ENCODE results near the gene MSANTD1.

MSANTD1 gene

DNA sequence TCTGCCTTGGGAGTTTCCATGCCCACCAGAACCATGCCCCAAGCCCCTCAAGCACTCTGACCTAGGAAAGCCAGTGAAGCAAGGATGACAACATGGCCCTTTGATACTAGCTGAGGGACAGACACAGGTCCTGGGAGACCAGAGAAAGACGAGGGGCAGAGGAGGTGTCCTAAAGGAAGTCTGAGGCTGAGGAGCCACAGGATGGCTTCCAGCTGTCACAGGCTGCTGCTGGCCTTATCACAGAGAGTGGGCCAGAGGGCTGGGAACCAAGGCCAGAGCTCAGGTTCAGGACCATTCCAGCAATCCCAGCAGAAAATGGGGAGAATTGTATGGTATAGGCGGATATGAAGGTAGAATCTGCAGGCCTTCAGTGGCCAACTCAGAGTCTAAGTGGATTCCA lies 31.7 kb upstream of the MSANTD1 start:
- DNase-seq (ENCODE audit: low spot score) = no peak

DNA sequence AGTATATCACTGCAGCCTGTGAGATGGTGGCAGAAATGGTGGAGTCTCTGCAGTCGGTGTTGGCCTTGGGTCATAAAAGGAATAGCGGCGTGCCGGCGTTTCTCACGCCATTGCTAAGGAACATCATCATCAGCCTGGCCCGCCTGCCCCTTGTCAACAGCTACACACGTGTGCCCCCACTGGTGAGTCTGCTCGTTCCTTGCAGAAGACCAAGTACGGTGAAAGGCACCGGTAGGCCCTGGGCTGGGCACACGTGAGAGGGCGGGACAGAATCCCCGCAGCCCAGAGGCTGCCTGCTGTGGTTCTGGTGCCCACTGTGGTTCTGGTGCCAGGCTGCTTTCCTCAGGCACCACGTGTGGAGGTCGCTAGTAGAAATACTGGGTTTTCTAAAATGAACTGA lies 31.2 kb upstream of the MSANTD1 start:
- DNase-seq (ENCODE audit: low spot score) = no peak

DNA sequence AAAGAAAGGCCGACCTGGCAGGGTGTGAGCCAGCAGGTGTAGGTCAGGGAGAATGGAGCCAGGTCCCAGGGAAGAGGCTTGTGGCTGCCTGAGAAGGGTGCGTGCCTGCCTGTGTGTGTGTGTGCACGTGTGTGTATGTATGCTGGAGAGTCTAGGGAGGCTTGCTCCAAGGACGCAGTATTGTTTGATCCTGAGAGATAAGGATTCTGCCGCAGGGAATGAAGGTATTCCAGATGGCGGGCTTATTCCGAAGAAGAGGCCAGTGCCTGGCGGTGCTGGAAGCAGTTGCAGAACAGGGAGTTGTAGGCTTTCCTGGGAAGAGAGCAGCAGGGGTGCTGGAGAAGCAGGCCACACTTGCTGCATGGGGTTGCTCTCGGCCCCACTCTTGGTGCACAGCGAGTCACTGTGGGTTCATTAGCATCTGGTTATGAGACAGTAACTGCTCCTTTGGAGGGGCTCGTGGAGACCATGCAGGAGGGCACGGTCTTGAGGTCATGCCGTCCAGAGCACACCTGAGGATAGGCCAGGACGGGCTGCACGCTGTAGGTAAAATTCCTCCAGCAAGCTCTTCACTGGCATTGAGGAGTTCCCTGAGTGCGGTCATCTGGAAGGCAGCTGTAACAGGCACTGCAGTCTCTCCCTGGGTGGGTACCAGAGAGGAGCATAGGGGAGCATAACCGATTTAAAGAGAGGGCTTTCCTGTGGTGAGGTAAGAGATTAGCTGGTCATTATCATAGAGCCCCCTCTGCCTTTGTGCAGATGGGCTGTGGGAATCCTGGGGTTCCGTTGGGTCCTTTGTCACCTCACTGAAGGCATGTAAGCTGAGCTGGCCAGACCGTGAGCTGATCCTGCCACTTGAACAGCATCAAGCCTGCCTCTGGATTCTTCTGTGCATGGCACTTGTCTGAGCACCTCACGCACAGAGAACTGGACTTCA lies 29.9 kb upstream of the MSANTD1 start:
- no peak for DNase-seq (ENCODE audit: low spot score)

DNA sequence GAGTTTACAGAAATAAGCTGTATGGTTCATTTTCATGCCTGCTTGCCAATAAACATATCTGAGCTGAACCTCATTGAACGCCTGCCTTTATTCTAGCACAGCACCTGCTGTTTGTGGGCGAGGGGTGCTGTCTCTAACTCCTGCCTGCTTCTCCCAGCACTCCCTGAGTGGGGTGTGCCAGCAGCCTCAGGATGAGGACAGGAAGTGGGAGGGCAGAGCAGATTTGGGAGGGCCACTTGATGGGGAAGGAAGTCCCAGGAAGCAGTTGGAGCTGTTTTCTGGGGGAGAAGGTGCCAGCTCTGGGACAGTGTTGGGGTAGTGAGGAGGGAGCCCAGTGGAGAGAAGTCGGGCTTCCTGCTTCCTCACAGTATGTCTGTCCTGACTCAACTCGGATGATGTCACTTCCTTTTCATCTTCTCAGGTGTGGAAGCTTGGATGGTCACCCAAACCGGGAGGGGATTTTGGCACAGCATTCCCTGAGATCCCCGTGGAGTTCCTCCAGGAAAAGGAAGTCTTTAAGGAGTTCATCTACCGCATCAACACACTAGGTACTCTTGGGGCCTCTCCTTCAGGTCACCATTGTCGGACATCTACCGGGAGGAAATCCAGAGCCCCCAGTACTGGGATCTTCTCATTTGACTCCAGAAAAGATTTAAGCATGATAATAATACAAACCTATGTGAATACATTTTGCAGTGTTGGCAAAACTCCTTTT lies 29.0 kb upstream of the MSANTD1 start:
- DNase-seq (ENCODE audit: low spot score) = no peak

DNA sequence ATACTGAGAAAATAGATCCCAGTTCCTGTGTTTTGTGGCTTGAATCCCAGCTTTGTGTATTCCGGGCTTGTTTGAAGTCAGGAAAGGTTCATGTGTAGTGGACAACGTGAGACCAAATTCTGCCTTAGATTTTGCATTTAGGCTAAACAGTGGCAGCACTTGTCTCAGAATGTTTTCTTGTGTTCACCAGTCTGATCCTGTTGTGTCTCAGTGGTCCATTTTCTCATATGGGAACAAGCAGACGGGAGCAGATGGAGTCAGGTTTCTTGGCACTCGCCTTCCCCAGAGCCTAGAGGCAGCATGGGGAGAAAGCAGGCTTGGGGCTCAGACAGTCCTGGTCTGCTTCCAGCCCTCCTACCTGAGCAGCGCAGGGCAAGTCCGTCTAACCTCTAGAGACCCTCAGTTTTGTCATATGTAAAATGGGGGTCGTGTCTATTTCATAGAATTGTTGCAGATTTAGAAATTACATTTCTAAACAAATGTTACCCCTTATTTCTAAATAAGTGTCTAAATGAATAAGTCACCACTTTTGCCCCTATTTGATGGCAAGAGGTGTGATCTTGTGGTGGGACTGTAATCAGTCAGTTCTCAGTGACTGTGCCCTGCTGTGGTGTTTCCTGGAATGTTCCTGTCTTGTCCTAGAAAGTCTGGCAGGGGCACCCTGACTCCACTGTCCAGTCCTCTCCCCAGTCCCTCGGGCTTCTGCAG lies 28.3 kb upstream of the MSANTD1 start:
- no peak for DNase-seq (ENCODE audit: low spot score)

DNA sequence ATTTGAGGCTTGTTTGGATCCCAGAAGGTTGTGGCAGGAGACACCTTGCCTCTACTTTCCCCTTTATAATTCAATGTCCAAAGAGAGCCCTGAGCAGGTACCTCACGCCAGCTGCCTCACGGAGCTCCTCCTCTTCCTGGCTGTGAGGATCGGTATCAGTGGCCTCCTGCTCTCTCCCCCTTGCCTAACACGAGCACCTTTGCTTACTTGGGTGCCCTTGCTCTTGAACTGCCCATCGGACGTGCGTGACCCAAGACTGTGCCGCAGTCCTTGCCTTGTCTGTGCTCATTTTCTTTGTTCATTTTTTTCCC lies 27.8 kb upstream of the MSANTD1 start:
- no peak for DNase-seq (ENCODE audit: low spot score)

DNA sequence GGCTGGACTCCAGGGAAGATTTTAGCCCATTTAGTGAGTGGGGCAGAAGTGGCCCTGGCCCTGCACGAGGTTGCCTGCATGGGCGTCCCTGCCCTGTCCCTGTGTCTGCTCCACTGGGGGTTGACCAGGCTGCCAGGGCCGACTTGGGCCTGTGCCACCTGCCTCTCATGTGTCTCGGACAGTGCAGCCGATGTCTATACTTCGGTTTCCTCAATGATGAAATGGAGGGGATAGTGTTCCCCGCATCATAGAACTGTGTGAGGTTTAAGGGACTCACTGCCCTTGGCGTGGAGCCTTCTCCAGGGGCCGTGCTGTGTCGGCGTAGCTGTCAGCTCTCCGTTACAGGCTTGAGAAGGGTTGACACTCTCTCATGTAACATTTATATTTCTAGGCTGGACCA lies 27.0 kb upstream of the MSANTD1 start:
- DNase-seq (ENCODE audit: low spot score) = no peak

DNA sequence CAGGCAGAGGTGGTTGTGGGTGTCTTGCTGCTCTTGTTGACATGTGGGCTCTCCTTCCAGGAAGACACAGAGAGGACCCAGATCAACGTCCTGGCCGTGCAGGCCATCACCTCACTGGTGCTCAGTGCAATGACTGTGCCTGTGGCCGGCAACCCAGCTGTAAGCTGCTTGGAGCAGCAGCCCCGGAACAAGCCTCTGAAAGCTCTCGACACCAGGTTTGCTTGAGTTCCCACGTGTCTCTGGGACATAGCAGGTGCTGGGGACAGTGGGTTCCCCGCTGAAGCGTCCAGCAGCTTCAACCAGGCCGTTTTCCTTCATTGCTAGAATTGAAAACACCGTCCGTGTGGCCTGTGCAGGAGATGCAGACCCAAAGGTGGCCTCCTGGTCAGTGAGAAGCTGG lies 25.6 kb upstream of the MSANTD1 start:
- DNase-seq (ENCODE audit: low spot score) = no peak

DNA sequence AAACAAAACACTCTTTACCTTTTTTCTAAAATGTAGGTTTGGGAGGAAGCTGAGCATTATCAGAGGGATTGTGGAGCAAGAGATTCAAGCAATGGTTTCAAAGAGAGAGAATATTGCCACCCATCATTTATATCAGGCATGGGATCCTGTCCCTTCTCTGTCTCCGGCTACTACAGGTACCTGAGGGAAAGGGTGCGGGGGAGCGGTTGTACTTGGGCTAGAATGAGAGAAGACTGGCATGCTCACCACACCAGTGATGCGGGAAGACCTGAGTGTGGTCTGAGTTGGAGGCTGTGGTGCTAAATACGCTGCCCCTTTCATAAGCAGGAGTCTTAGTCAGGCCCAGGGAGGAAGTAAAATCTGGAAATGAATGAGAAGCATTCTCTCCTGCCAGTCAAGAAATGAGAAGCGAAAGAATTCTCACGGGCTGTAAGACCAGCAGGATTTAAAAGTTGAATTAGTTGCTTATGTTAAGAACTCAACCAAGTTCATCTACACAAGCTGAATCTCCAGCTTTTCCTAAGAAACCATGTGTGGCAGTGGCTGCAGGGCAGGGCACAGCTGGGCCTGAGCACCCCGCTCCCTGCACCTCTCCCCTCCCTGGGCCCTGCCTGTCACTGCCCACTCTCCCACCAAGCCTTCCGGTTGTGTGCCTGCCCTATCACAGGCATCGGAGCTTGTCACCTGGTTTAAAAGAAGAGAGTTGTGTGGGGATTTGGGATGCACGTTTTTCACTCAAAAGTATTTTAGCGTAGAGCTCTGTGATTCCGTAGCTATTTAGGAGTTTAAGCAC lies 24.8 kb upstream of the MSANTD1 start:
- DNase-seq (ENCODE audit: low spot score) = no peak

DNA sequence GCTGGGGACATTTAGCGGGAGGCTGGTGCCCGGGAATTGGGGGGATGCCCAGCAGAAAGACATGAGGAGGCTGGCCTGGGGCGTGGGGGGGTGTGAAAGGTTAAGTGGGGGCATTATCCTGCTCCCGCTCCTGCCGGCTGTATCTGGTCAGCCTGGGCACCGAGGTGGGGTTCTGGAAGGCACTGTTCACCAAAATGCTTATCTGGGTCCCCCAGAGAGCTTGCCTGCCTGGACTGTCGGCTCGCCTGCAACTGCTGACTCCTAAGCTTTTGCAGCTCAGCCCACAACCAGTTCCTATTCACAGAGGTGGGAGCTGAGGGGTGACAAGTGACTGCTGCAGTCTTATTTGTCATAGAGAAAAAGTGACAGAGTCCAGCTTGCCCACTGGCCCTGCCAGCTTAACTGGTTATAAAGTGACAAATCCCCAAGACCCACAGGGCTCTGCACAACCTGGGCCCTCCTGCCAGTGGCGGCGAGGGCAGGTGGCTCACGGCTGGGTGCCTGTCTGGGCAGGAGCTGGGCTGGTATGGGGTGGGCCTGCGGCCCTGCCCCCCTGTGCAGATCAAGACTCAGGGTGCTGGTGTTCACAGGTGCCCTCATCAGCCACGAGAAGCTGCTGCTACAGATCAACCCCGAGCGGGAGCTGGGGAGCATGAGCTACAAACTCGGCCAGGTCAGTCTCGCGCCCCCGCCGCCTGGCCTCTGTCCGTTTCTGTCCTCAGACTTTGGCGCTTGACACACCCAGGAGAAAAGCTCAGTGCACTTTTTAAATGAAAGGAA lies 23.7 kb upstream of the MSANTD1 start:
- DNase-seq (ENCODE audit: low spot score) = no peak

DNA sequence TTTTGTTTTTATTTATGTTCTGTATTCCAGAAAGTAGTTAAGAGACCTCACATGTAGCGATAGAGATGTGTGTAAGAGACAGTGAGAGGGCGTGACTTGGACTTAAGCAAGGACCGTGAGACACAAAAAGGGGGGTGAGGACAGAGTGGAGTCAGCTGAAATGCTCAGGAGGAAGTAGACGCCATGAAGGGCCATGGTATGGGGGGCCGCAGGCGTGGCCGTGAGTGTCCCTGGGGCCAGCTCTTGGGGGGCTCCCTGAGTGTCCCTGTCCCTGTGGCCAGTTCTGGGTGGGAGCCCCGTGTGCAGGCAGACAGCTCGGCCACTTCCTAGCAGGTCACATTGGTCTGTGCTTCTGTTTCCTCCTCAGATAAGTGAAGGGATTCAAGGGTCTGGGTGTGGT lies 23.0 kb upstream of the MSANTD1 start:
- DNase-seq (ENCODE audit: low spot score) = no peak

DNA sequence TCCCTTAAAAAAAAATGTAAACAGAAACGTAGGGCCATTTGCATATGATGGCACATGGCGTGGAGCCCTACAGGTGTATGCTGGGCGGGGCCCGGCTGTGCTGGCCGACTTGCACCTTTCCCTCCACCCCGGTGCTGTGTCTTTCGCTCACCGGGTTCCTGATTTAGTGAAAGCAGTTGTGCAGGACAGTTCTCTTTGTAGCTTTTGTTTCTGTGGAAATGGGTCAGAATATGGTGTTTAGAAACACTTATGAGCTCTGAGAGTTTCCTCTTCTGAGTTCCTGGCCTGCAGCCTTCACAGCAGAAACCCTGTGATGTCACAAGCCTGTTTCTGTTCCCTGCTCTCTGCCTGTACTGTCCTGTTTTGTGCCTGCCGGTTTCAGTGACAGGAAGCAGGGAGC lies 22.5 kb upstream of the MSANTD1 start:
- no peak for DNase-seq (ENCODE audit: low spot score)

DNA sequence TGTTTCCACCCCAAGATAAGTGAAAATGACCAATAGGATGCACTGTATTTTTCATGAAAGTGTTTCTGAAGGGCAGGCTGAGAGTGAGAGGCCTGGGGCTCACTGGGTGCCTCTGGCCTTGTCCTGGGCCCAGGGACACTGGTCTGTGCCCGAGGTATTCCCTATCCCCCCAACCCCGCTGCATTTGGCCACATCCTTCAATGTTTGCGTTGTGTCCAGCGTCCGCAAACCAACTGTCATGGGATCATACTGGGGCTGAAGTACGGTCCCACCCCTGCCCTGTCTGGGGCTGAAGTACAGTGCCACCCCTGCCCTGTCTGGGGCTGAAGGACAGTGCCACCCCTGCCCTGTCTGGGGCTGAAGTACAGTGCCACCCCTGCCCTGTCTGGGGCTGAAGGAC lies 22.0 kb upstream of the MSANTD1 start:
- DNase-seq (ENCODE audit: low spot score) = no peak

DNA sequence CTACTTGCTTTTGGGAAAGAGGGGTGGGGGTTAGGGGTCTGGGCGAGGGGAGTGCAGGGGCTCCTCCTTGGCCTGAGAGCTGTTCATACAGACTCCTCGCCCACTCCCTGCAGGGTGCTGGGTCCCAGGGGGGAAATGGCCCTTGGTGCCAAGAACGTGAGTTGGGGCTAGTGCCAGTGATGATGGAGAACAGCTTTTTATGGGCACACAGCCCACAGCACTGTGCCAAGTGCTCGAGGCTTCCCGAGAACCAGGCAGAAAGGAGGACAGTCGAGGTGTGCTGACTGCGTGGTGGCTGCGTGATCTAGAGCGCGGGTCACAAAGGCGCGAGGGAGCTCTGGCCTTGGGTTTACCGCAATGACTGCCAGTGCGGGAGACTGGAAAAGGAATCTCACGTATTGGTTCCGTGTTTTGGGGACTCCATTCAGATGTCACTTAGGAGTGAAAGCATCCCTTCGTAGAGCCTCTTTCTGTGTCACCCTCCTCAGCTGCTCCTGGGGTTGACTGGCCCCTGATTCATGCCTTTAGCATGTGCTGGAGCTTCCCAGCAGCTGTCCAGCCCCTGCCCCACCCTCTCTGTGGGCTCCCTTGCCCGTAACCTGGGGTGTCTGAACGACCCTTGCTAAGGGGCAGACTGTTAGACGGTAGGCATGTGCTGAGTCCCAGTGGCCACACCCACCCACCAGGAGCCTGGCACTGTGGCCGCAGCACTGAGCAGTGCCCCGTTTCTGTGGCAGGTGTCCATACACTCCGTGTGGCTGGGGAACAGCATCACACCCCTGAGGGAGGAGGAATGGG lies 20.9 kb upstream of the MSANTD1 start:
- DNase-seq (ENCODE audit: low spot score) = no peak

DNA sequence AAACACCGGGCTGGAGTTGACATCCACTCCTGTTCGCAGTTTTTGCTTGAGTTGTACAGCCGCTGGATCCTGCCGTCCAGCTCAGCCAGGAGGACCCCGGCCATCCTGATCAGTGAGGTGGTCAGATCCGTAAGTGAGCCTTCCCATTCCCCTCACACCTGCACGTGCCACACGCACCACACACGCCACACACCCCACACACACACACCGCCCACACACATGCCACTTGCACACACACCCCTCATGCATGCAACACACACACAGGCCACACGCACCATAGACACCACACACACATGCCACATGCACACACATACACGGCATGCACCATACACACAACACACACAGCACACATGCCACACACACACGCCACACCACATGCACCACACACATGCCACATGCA lies 20.1 kb upstream of the MSANTD1 start:
- DNase-seq (ENCODE audit: low spot score) = no peak

DNA sequence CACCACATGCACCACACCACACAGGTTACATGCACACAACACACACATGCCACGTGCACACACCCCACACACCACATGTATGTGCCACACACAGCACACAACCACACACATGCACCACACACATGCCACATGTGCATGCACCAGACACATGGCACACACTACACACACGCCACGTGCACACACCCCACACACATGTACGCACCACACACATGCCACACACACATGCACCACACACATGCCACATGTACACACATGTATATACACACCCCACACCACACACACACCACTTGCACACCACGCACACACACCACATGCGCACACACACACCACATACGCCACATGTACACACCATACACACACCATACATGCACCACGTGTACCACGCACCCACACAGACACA lies 19.6 kb upstream of the MSANTD1 start:
- DNase-seq (ENCODE audit: low spot score) = no peak

DNA sequence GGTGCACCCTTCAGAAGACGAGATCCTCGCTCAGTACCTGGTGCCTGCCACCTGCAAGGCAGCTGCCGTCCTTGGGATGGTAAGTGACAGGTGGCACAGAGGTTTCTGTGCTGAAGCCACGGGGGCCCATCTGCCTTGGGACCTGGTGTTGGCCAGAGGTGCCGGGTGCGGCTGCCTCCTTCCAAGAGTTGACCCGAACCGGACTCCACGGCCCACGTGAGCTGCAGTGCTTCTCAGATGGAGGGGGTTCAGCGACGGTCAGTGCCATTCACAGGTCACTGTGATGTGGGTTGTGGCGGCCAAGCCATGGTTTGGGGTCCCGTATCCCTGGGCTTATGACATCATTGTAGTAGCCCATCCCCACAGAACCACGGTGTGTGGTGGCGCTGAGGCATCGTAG lies 19.0 kb upstream of the MSANTD1 start:
- DNase-seq (ENCODE audit: low spot score) = no peak

DNA sequence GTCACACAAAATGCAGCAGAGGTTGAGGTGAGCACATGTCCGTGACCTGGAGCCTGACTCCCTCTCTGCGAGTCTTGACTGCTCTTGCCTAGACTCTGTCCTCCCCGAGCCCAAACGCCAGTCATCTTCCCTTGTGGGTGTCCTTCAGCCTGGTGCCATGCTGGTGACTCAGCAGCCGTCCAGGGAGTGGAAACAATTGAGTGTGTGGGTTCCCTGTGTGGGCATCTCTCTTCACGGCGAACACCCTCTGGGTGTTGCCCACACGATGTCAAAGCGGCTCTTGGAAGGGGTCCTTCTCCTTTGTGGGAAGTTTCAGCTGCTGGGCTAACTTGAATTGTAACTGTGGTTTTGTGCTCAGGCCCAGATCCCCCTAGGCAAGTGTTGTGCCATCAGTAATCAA lies 17.5 kb upstream of the MSANTD1 start:
- DNase-seq (ENCODE audit: low spot score) = no peak

DNA sequence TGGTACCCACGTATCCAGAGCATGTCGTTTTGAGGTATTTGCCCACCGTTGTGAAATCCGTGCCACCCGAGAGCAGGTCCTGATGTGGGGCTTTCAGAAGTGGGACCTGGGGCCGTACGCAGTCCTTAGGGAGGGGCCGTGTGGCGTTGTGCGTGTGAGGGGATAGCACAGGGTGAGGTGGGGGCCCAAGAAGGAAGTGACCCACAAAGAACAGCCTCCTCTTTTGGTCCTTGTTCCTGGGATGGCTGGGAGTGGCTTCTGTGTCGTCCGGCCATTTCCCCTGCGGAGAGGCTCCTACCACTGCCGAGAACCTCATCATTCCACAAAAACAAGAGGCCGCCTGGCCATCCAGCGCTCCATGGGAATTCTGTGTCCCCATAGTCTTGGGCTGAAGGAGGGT lies 17.0 kb upstream of the MSANTD1 start:
- no peak for DNase-seq (ENCODE audit: low spot score)

DNA sequence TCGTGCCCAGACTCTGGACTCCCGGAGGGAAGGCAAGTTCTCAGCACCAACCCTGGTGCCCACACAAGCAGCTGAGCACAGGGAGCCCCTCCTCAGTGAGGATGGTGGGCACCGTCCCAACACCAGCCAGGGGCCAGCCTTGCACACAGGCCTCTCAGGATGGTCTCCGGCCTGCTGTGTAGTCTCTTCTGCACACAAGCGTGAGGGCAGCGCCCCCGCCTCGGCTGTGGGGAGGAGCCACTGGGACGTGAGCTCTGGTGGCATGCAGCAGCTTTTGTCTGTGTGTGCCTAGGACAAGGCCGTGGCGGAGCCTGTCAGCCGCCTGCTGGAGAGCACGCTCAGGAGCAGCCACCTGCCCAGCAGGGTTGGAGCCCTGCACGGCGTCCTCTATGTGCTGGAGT lies 16.1 kb upstream of the MSANTD1 start:
- no peak for DNase-seq (ENCODE audit: low spot score)
